ENCODE results near the gene RSF1.
A peak's percentile ranks its signal among the peaks of the same experiment; 100 is the strongest.

The RSF1 gene

DNA sequence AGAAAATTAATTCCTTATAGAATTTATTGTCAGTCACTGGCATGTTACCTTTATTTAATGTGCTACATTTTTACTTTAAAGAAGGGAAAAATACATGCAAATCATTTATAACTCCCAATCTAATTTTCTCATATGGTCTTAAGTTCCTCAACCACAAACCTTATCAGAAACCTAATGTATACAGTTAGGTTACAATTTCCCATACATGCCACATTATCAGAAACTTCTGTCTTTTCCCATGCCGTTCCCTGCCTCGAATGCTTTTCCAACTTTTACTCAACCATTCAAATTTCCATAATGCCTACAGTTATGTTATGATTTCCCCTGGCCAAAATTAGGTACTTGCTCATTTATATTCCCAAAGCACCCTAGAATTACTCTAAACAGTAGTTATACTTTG is 13.5 kb downstream of the RSF1 start:
- DNase-seq = no peak

DNA sequence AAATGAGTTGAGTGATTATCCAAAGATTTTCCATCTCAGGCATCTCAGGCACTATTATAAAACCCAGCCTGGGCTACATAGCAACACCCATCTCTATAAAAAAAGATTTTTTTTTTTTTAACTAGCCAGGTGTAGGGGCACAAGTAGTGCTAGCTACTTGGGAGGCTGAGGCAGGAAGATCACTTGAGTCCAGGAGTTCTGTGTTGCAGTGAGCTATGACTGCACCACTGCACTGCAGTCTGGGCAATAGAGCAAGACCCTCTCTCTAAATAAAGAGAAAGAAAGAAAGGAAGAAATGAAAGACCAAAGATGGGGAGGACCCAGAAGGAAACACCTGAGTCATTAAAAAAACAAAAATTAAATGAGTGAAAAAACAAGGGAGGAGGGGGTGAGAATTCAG is 14.1 kb downstream of the RSF1 start:
- no peak for DNase-seq

DNA sequence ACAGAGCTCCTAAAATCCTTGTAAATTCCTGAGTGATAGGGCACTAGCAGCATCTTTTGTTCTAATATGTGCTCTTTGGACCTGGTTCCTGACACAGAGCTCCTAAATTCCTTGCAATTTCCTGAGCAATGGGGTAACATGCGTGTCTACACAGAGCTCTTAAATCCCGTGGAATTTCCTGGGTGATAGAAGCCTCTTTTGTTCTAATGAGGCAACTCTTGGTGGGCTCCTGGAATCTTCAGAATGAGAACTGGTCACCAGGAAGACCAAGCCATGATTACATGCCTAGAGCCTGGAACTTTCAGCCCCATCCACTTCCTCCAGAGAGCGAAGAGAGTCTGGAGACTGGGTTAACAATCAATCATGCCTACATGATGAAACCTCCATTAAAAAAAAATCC is 19.0 kb downstream of the RSF1 start:
- no peak for DNase-seq

DNA sequence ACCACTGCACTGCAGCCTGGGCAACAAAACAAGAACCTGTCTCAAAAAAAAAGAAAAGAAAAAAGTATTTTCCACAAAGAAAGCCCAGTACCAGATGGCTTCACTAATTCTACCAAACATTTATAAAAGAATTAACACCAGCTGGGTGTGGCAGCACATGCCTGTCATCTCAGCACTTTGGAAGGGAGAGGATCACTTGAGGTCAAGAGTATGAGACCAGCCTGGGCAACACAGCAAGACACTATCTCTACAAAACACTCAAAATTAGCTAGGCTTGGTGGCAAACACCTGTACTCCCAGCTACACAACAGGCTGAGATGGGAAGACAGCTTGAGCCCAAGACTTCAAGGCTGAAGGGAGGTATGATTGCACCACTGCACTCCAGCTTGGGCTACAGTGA is 20.1 kb downstream of the RSF1 start:
- no peak for DNase-seq

DNA sequence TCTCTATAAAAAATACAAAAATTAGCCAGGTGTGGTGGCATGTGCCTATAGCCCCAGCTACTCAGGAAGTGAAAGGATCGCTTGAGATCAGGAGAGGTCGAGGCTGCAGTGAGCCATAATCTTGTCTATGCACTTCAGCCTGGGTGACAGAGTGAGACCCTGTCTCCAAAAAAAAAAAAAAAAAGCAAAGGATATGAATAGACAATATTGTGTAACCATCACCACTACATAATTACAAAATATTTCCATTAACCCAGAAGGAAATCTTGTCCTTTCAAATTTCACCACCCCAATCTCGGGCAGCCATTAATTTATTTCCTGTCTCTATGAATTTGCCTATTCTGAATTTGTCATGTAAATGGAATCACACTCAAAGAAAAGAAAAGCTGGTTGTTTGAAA is 21.2 kb downstream of the RSF1 start:
- DNase-seq = no peak

DNA sequence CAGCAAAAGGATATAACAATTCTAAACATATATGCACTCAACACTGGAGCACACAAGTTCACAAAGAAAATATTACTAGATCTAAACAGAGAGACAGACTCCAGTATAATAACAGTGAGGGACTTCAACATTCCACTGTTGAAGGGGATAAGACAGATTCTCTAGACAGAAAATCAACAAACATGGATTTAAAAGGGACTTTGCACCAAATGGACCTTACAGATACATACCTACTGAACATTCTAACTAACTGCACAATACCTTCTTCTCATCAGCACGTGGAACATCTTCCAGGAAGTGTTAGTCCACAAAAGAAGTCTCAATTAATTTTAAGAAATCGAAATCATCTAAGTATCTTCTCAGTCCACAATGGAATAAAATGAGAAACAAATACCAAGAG is 26.6 kb downstream of the RSF1 start:
- no peak for DNase-seq

DNA sequence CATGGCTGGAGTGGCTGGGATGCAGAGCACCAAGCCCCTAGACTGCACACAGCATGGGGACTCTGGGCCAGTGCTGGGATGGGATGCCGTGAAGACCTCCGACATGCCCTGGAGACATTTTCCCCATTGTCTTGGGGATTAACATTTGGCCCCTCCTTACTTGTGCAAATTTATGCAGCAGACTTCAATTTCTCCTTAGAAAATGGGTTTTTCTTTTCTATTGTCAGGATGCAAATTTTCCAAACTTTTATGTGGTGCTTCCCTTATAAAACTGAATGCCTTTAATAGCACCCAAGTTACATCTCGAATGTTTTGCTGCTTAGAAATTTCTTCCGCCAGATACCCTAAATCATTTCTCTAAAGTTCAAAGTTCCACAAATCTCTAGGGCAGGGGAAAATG is 29.2 kb downstream of the RSF1 start:
- no peak for DNase-seq

DNA sequence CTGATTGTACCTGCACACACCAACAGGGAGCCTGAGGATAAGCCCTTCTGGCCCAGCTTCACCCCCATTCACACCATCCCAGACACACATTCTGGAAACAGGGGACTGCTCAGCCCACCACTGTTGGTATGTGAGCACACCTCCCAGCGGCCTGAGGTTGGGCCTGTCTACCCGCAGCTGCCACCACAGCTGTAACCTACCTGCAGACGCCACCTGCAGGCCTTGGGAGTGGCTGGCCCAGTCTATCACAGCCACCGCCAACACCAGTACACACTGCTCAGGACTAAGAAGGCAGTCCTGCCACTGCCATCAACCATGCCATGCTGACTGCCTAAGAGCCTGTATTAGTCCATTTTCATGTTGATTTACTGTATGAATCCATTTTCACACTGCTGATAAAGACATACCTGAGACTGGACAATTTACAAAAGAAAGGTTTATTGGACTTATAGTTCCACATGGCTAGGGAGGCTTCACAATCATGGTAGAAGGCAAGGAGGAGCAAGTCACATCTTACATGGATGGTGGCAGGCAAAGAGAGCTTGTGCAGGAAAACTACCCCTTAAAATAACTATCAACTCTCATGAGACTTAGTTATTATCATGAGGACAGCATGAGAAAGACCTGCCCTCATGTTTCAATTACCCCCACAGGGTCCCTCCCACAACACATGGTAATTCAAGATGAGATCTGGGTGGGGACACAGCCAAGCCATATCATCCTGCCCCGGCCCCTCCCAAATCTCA is 30.6 kb downstream of the RSF1 start:
- DNase-seq = no peak

DNA sequence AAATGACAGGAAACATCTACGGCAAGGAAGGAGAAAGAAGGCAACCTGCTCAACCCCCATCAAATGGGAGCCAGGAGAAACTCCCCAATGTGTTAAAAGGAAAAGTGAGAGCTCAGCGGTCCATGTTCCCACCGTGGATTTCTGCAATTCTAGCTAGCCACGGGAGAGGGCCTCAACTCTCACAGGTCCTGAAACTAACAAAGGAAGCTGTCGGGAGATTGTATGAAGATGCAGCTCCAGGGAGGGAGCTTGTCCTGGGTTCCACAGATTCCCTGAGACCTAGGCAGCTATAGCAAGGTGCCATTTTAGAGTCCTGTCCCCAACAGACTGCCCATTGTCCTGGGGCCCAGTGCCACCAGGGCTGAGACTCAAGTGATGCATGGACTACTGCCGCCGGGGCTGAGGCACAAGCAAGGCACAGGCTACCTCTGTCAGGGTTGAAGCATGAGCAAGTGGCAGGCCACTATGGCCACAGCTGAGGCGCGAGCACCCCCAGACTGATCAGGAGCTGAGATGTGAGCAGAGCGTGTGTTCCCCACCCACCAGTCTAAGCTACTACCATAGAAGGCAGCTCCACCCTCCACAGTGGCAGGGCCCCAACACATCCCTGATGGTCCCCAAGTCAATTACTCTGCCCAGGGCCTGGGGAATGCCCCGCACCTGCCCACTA is 31.3 kb downstream of the RSF1 start:
- no peak for DNase-seq

DNA sequence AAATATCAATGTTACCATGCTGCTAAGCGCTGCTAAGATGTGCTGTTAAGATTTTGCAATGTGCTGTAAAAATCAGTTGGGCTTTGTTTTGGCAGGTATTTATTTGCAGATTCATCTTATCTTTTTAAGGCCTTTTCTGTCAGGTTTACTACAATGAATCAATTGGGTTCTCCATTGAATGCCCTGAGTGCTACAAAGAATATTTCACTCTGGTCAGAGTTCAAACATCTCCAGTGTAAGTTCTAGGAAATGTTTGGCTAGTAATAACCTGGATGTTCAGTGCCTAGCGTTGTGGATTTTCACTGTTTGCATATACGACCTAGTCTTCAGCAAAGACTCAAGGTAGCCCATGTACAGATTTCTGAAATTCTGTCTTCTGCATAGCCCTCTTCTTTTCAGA is 36.0 kb downstream of the RSF1 start:
- no peak for DNase-seq

DNA sequence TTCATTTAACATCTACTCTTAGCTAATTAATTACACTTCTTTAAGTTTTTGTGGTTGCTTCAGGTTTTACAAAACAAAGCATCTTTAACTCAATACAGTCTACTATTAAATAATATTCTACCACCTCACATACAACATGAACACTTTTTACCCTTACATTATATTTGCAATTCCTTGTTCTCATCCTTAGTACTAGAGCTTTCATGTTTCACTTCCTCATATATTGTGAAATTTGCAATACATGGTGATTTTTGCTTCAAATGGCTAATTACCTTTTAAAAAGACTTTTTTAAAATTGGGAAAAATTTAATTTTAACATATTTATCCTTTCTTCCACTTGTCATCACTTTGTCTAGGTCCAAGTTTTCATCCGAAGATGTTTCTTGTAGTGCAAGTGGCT is 37.5 kb downstream of the RSF1 start:
- no peak for DNase-seq

DNA sequence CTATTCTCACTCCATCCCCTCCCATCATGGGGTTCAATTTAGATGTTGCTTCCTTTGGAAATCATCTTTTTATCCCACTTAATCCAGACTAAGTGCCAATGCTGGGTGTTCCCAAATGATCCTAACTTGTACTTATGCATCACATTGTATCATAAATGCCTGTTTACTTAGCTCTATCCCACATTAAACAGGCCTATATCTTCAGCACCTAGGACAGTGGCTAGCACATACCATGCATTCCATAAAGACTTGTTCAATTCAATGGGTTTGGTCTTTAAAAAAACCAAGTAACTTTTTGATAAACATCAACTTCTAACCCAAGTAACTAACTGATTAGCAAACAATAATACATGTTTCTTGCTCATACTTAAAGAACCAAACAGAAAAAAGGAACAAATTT is 40.6 kb downstream of the RSF1 start:
- no peak for DNase-seq

DNA sequence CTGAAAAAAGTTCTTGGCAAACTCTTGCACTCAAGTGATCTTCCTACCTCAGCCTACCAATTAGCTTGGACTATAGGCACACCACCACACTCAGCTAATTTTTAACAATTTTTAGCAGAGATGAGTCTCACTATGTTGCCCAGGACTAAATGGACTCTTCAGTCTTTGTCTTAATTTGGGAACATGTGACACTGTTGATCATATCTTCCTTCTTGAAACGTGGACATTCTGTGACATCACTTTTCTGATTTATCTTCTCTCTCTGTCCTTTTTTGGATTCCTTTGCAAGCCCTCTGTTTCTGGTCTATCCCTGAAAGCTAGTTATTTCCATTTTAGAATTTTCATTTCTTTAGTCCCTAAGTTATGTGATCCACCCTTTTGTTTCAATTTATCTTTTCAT is 42.0 kb downstream of the RSF1 start:
- DNase-seq = no peak

DNA sequence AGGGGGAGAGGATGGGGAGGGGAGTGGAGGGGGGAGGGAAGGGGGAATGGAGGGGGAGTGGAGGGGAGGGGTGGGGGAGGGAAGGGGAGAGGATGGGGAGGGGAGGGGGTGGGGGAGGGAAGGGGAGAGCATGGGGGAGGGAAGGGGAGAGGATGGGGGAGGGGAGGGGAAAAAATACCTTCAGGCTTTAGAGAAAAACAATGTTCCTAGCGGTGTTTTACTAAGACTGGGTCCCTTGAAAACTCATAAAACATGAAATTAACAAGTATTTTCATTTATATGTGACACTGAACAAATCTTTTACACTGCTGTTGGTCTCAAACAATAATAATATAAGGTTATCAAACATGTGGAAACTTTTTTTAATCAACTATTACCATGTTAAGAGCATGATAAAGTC is 42.4 kb downstream of the RSF1 start:
- no peak for DNase-seq

DNA sequence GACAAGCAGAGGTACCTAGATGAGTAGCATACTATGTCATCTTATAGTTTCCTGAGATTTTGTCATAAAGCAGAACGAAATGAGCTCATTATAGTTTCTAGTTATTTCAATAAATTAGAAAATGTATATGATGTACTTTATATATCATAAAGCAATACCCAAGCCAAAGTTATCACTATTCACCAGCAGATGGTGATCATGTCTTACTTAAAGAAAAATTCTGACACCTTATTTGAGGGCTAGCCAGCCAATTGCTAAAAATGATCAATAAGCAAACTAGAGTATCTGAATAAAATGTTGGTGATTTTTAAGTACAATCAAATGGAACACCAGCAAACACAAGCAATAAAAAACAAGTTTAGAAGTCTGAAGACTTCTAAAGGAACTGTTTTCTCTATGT is 44.1 kb downstream of the RSF1 start:
- DNase-seq = peak in 1 of 2 experiments; percentile 16

DNA sequence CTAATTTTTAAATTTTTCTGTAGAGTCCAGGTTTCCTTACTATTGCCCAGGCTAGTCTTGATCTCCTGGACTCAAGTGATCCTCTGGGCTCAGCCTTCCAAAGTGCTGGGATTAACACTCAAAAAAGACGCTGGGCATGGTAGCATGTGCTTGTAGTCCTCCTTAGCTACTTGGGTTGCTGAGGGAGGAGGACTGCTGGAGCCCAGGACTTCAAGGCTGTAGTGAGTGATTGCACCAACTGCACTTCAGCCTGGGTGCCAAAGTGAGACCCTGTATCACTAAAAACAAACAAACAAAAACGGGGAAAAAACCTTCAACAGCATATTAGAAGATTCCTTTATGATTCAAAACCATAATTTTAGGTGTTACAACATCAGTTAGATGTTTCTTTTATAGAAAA is 44.6 kb downstream of the RSF1 start:
- DNase-seq = no peak

DNA sequence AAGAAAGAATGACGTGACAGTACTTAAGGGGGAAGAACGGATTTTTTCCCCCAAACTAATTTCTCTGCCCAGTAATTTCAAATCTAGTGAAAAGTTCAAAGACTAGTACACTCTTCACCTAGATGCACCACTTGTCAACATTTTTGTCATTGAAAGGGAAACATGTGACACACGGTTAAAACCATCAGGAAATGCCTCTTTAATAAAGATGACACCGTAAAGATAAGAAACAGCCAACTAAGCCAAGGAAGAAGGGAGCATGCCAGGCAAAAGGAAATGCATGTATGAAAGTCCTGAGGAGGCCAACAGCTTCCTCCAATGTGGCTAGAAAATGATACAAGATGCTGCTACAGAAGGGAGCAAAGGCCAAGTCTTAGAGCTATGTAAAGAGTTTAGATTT is 49.4 kb downstream of the RSF1 start:
- DNase-seq = no peak

DNA sequence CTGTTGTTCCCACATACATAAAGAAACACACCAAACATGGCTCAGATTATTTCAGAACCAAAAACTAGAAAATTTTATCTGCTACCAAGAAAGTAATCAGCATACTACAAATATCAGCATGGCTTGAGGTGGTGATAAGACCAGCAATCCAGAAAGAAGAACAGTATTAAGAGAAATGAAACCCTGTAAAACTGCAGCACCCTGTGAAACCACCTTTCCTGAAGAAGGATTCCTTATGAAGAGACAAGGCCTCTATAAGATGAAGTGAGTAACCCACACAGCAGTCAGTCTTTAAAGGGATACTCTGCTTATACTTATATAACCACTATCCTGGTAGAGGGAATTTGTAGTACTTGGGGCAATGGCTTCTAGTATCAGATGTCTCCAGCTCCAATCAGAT is 49.9 kb downstream of the RSF1 start:
- no peak for DNase-seq

DNA sequence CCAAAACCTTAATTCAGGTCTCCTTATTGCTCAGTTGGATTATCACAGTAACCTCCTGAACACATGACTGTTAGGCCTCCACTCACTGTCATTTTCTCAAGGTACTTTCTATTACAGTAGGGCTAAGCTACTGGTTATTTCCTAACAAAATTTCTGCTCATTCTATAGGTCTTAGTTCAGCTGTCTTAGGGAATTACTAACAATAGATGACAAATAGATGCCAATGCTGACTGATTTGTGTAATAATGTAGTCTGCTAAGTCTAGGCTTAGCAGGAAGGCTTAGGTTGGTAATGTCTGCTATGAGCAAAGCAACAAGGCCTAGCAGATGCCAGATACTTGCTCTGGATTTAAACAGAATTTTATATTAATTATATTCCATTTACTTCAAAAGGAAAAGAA is 58.1 kb downstream of the RSF1 start:
- no peak for DNase-seq

DNA sequence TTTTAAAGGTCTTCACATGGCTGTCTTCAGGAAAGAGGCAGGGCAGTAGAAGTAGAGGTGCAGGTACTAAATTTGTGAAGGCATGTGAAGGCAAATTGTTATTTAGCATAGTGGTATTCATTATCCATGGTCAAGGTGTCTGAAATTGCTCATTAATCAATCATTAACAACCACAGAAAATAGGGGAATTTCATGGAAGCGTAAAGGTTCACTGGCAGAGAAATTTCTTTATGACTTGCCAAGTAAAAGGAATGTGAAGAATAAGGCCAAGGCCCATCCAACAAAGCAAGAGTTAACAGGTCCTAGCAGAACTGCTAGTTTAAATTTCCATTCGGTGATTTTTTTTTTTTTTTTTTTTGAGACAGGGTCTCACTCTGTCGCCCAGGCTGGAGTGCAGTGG is 59.0 kb downstream of the RSF1 start:
- DNase-seq = no peak

DNA sequence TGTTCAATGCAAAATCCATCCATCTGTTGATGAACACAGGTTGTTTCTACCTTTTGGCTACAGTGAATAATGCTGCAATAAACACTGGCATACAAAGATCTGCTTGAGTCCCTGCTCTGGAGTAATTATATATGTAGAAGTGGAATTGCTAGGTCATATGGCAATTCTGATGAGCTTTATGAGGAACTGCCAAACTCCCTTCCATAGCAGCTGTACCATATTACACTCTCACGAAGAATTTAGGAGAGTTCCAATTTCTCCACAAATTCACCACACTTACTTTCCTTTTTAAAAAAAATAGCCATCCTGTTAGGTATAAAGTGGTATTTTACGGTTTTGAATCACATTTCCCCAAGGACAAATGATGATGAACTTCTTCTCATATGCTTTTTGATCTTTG is 62.2 kb downstream of the RSF1 start:
- no peak for DNase-seq

DNA sequence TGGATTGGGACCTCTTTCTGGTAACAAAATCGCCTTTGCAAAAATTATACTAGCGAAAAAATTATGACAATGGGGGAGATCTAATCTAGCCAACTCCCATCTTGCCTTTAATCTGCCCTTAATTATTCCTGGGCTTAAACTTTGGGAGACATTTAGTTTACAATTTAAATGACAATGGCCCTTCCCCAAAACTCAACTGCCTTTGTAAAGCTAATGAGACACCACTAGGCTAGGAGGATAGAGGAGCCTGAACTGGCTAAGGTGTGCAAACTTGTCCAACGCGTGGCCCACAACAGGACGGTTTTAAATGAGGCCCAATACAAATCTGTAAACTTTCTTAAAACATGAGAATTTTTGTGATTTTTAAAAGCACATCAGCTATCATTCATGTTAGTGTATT is 67.3 kb downstream of the RSF1 start:
- DNase-seq = no peak

DNA sequence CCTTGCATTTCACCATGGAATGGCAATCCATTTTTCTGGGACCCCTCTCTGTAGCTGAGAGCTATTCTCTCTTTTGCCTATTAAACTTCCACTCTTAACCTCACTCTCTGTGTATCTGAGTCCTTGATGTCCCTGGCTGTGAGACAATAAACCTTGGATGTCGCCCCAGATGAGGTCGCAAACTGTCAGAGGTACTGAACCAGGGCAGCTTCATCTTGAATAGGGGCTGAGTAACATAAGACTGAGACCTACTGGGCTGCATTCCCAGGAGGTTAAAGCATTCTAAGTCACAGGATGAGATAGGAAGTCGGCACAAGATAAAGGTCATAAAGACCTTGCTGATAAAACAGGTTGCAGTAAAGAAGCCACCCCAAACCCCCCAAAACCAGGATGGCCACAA is 68.0 kb downstream of the RSF1 start:
- DNase-seq = no peak

DNA sequence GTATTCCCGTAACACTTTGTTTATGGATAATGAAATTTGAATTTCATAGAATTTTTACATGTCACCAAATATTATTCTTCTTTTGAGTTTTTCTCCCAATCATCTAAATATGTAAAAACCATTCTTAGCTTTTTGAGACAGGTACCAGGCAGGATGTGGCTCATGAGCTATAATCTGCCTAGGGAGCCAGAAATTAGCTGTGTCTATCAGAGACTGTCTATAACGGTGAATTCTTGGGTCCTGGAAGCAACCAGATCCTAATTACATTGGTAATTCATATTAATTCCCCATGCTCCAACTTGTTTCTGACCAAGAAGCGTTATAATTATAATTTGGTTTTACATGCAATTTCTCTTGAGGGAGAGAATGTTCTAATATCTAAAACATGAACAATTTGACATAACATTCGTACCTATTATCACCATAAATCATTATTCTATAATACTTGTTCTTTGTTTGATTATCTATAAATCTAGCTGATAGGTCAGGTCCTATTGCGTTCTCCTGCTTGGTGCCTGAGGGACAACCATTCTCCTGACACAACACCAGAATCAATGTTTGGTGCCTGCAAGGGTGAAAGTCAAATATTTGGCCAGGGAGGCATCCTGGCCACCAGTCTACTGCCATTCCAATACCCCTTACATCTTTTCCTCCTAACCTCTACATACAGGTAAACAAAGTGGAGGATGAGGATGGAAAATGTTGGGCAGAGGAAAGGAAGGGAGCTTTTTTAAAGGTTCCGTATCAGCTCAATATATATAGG is 69.9 kb downstream of the RSF1 start:
- no peak for DNase-seq

Data from NCI-H446 (cell line).